Measurements from ENCODE around the gene TBXT. TPM values are rescaled to one million over a fixed set of nuclear protein-coding genes. Genes with fewer than 3 reads are reported as not detected.

Gene TBXT, protein sequence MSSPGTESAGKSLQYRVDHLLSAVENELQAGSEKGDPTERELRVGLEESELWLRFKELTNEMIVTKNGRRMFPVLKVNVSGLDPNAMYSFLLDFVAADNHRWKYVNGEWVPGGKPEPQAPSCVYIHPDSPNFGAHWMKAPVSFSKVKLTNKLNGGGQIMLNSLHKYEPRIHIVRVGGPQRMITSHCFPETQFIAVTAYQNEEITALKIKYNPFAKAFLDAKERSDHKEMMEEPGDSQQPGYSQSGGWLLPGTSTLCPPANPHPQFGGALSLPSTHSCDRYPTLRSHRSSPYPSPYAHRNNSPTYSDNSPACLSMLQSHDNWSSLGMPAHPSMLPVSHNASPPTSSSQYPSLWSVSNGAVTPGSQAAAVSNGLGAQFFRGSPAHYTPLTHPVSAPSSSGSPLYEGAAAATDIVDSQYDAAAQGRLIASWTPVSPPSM
- not detected for total RNA-seq

DNA sequence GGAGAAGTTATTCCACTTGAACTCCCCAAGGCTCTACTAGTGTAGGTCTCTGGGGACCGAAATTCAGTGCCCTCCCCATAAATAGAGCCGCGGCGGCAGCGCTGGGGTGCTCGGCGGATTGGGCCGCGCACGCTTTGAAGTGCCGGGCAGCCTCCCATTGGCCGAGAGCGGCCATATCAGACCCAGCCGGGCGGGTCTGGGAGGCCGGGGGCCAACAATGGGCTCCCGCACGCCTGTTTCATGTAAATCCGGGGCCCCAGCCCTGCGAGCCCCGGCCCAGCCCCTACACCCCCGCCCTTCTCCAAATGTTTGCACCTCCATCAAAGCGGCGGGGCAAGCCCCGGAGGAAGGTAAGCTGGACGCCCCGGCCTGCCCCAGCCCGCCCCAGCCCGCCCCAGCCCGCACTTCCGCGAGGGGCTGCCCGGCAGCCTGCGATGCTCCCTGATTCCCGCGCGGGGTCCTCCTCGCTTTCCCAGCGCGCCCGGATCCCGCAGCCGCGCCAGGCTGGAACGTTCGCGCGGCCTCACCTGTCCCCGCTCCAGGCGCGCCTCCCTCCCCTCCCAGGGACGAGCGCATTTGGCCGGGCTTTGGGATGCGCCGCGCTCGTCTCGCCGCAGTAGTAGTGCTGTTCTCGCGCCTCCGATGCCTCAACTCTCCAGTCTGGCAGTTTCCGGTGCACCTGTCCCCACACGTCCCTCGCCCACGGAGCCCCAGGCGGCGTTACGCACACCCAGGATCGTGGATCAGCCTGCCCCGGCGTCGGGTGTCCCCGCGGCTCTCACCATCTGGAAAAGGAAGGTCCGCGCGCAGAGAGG is at the start of gene TBXT:
TSS of gene TBXT (minus strand) at position 51 of the 815 bp plus-strand sequence. CDS start 260 bp downstream, outside the sequence.

Small RNA genes lying within 50 kb of the gene (small RNA-seq; reads per million reads assigned to genes)
- gene RNU6-153P: 0 reads per million in 2 donors

Other genes starting within 250 kb of the TBXT start
- not detected for gene PRR18, start 140.5 kb upstream of the TBXT start, total RNA-seq
- 10 to 100 TPM; 25.5 to 57.6 TPM for gene SFT2D1, start 174.7 kb upstream of the TBXT start, total RNA-seq
- gene MPC1, start 215.1 kb upstream of the TBXT start, total RNA-seq: 10 to 100 TPM; 22.6 to 29.6 TPM

Data from melanocyte of skin (primary cell).